Mononuclear cell (primary cell): ENCODE data around the gene TYRO3. TPM values are rescaled to one million over a fixed set of nuclear protein-coding genes. Genes with fewer than 3 reads are reported as not detected.
"Not testable (repeated sequence)": the region's sequence is repeated elsewhere in the genome, so short reads cannot be mapped to it uniquely, and the experiment has no call there.

Experiments
- H3K27me3 ChIP-seq: 2 replicates; pipeline ENCODE4 v1.6.0; 2011; ENCODE audit warnings: low read length, control low read depth; ENCODE audit not compliant: insufficient read depth
- H3K4me1 ChIP-seq: 2 replicates; pipeline ENCODE4 v1.5.1; 2011; ENCODE audit warnings: mild to moderate bottlenecking, low read length, control low read depth; ENCODE audit not compliant: insufficient read depth
- H3K4me3 ChIP-seq: 2 replicates; pipeline ENCODE4 v1.5.1; 2011; ENCODE audit warnings: mild to moderate bottlenecking, low read length, moderate library complexity
- H3K9me3 ChIP-seq: 2 replicates; pipeline ENCODE4 v1.5.1; 2011; ENCODE audit warnings: low read depth, mild to moderate bottlenecking, control low read depth, low read length
- total RNA-seq: library from RNA; depleted of rRNA; stranded (reverse); fragments of >200 nt; gene quantifications from one replicate; pipeline ENCODE4 v1.2.3, GENCODE V29; 2012

TYRO3 gene
- total RNA-seq, 1 donor: 0.21 TPM

- Histone ChIP-seq H3K4me1 (no peaks in the 10 kb centered on the region), H3K4me3 (no peak overlapping the region), H3K9me3 (no peaks in the 10 kb centered on the region), H3K27me3 (no peaks in the 10 kb centered on the region)
Measured at GRCh38 chr15:41575282-41575681, 16.3 kb downstream of the TYRO3 start.

GRCh38 chr15:41577863-41578735 lies 19.1 kb downstream of the TYRO3 start:
- H3K27me3 ChIP-seq: no peaks in the 10 kb centered on the region
- no peaks in the 10 kb centered on the region for H3K9me3 ChIP-seq
- H3K4me3 ChIP-seq: no peak overlapping the region
- H3K4me1 ChIP-seq: no peaks in the 10 kb centered on the region

- Histone ChIP-seq H3K27me3 (peaks cover 4% of the 10 kb centered on the region), H3K4me1 (no peaks in the 10 kb centered on the region), H3K9me3 (no peaks in the 10 kb centered on the region), H3K4me3 (no peak overlapping the region)
Measured at GRCh38 chr15:41578736-41579383, 19.8 kb downstream of the TYRO3 start.

GRCh38 chr15:41581110-41581509 lies 22.1 kb downstream of the TYRO3 start:
- Histone ChIP-seq H3K27me3 (peaks cover 18% of the 10 kb centered on the region), H3K4me3 (no peak overlapping the region), H3K4me1 (peaks cover 14% of the 10 kb centered on the region), H3K9me3 (no peaks in the 10 kb centered on the region)

GRCh38 chr15:41583795-41584194 lies 24.8 kb downstream of the TYRO3 start:
- peaks cover 21% of the 10 kb centered on the region for H3K27me3 ChIP-seq
- H3K9me3 ChIP-seq: no peaks in the 10 kb centered on the region
- peaks cover 14% of the 10 kb centered on the region for H3K4me1 ChIP-seq
- H3K4me3 ChIP-seq: no peak overlapping the region

- no peaks in the 10 kb centered on the region for H3K9me3 ChIP-seq
- H3K4me1 ChIP-seq: peaks cover 14% of the 10 kb centered on the region
- no peak overlapping the region for H3K4me3 ChIP-seq
- peaks cover 21% of the 10 kb centered on the region for H3K27me3 ChIP-seq
Measured at GRCh38 chr15:41584636-41585126, 25.7 kb downstream of the TYRO3 start.

GRCh38 chr15:41585127-41586047 lies 26.4 kb downstream of the TYRO3 start:
- Histone ChIP-seq H3K27me3 (peaks cover 21% of the 10 kb centered on the region), H3K4me1 (peaks cover 14% of the 10 kb centered on the region), H3K9me3 (no peaks in the 10 kb centered on the region), H3K4me3 (peak overlapping the region; percentile 12)

GRCh38 chr15:41586531-41587282 lies 27.7 kb downstream of the TYRO3 start:
- H3K9me3 ChIP-seq, H3K4me3 ChIP-seq: not testable (repeated sequence)
- peaks cover 21% of the 10 kb centered on the region for H3K27me3 ChIP-seq
- peaks cover 14% of the 10 kb centered on the region for H3K4me1 ChIP-seq

- not testable (repeated sequence) for H3K9me3 ChIP-seq, H3K4me3 ChIP-seq
- Histone ChIP-seq H3K27me3 (peaks cover 17% of the 10 kb centered on the region), H3K4me1 (peaks cover 14% of the 10 kb centered on the region)
Measured at GRCh38 chr15:41589018-41589417, 30.0 kb downstream of the TYRO3 start.

GRCh38 chr15:41589571-41589970 lies 30.6 kb downstream of the TYRO3 start:
- not testable (repeated sequence) for H3K4me3 ChIP-seq, H3K9me3 ChIP-seq
- peaks cover 16% of the 10 kb centered on the region for H3K27me3 ChIP-seq
- peaks cover 13% of the 10 kb centered on the region for H3K4me1 ChIP-seq

GRCh38 chr15:41591217-41591616 lies 32.2 kb downstream of the TYRO3 start:
- H3K4me3 ChIP-seq, H3K27me3 ChIP-seq, H3K4me1 ChIP-seq, H3K9me3 ChIP-seq: not testable (repeated sequence)

GRCh38 chr15:41592718-41593117 lies 33.7 kb downstream of the TYRO3 start:
- H3K4me1 ChIP-seq, H3K4me3 ChIP-seq, H3K27me3 ChIP-seq, H3K9me3 ChIP-seq: not testable (repeated sequence)

- H3K9me3 ChIP-seq: no peaks in the 10 kb centered on the region
- H3K4me3 ChIP-seq: no peak overlapping the region
- H3K4me1 ChIP-seq: no peaks in the 10 kb centered on the region
- no peaks in the 10 kb centered on the region for H3K27me3 ChIP-seq
Measured at GRCh38 chr15:41594801-41595746, 36.1 kb downstream of the TYRO3 start.
